A549 (cell line): ENCODE results near the gene ENTR1. TPM values are rescaled to one million over a fixed set of nuclear protein-coding genes. Genes with fewer than 3 reads are reported as not detected.

ENCODE experiments used
- ATAC-seq, 2 experiments: fragments of 200-7000 bp in 1 of 2; fragments of >200 bp in 1 of 2; cut with Nextera tagmentation in 1 of 2; cut with Tn5 transposase in 1 of 2; 3 replicates each; pipeline versions ENCODE4 v1.8.0 to v1.9.1; 2018 to 2020; ENCODE audit warnings: mild to moderate bottlenecking in 1 of 2, moderate library complexity in 1 of 2
- CTCF ChIA-PET: fragments of 300-600 bp; sonication (Branson Sonifier 250); formaldehyde crosslinking; extraction: SDS; loops from one replicate; lab custom pipeline; 2021; ENCODE audit warnings: antibody characterized with exemption, inconsistent platforms; lab: Yijun Ruan, JAX
- POLR2A ChIA-PET: fragments of 350-600 bp; formaldehyde crosslinking; extraction: SDS; loops from one replicate; lab custom pipeline; 2021; ENCODE audit warnings: antibody characterized with exemption, inconsistent platforms; lab: Yijun Ruan, JAX
- DNase-seq, 2 experiments: peaks; one replicate each; pipeline versions ENCODE4 v3.0.0 to v3.0.0-alpha.2; 2011 to 2016; ENCODE audit warnings: low read depth in 1 of 2, low spot score in 1 of 2
- FAIRE-seq: peaks from 2 replicates; lab custom pipeline; 2011; peaks lifted over from hg19 to GRCh38; lab: Jason Lieb, UNC
- H3K27ac ChIP-seq, 2 experiments: fragments of >200 bp; sonication (Bioruptor Twin); formaldehyde crosslinking; 3 replicates each; pipeline ENCODE4 v1.5.1; 2016 to 2017
- H3K4me1 ChIP-seq: fragments of >200 bp; sonication (Bioruptor Twin); formaldehyde crosslinking; 3 replicates; pipeline ENCODE4 v1.6.1; 2016
- H3K4me2 ChIP-seq: fragments of >200 bp; sonication (Bioruptor Twin); formaldehyde crosslinking; 3 replicates; pipeline ENCODE4 v1.6.1; 2016
- H3K4me3 ChIP-seq: fragments of >200 bp; sonication (Bioruptor Twin); formaldehyde crosslinking; 3 replicates; pipeline ENCODE4 v1.5.1; 2016
- H3K9me3 ChIP-seq: fragments of >200 bp; sonication (Bioruptor Twin); formaldehyde crosslinking; 3 replicates; pipeline ENCODE4 v1.6.1; 2016
- CBX8 ChIP-seq: fragments of 200-600 bp; sonication (generic); IDR thresholded peaks from 2 replicates; pipeline ENCODE4 v1.6.1; 2016
- CHD4 ChIP-seq: fragments of 200-600 bp; sonication (generic); IDR thresholded peaks from 2 replicates; pipeline ENCODE4 v1.6.1; 2016; ENCODE audit warnings: antibody characterized with exemption, mild to moderate bottlenecking, borderline replicate concordance
- EHMT2 ChIP-seq: fragments of 200-600 bp; sonication (generic); IDR thresholded peaks from 2 replicates; pipeline ENCODE4 v1.6.1; 2016; ENCODE audit warnings: antibody characterized with exemption, low read depth, mild to moderate bottlenecking, moderate library complexity
- EP300 ChIP-seq, 2 experiments: fragments of >200 bp; sonication (Bioruptor Twin); formaldehyde crosslinking; IDR thresholded peaks; 2 replicates in 1 of 2; 3 replicates in 1 of 2; pipeline ENCODE4 v1.6.1; 2016 to 2017
- ESRRA ChIP-seq: fragments of 150-350 bp; IDR thresholded peaks from 2 replicates; pipeline ENCODE4 v1.6.1; 2014; ENCODE audit warnings: mild to moderate bottlenecking, low read length, borderline replicate concordance
- FOSB ChIP-seq: fragments of 250-450 bp; sonication (Bioruptor Pico); IDR thresholded peaks from 2 replicates; pipeline ENCODE4 v1.5.0; 2020; ENCODE audit warnings: mild to moderate bottlenecking, moderate library complexity
- FOSL2 ChIP-seq, 2 experiments: fragments of 450-650 bp in 1 of 2; fragments of >200 bp in 1 of 2; sonication (Bioruptor Twin) in 1 of 2; formaldehyde crosslinking; IDR thresholded peaks; 2 replicates each; pipeline versions ENCODE4 v1.5.0 to v1.6.1; 2016 to 2020; ENCODE audit warnings: mild to moderate bottlenecking in 1 of 2, moderate library complexity in 1 of 2
- HDAC2 ChIP-seq: fragments of 200-600 bp; sonication (generic); IDR thresholded peaks from 2 replicates; pipeline ENCODE4 v1.6.1; 2016
- HOXA7 ChIP-seq: fragments of 250-450 bp; sonication (Bioruptor Pico); IDR thresholded peaks from 2 replicates; pipeline ENCODE4 v1.5.0; 2020; ENCODE audit warnings: mild to moderate bottlenecking, moderate library complexity
- HOXB5 ChIP-seq: fragments of 250-450 bp; sonication (Bioruptor Pico); IDR thresholded peaks from 2 replicates; pipeline ENCODE4 v1.5.0; 2020; ENCODE audit warnings: mild to moderate bottlenecking, moderate library complexity
- JUN ChIP-seq, 2 experiments: fragments of >200 bp; sonication (Bioruptor Twin); formaldehyde crosslinking; IDR thresholded peaks; 2 replicates in 1 of 2; 3 replicates in 1 of 2; pipeline ENCODE4 v1.6.1; 2016 to 2017
- JUNB ChIP-seq: fragments of >200 bp; sonication (Bioruptor Twin); formaldehyde crosslinking; IDR thresholded peaks from 2 replicates; pipeline ENCODE4 v1.6.1; 2016
- KDM5A ChIP-seq: fragments of 200-600 bp; sonication (generic); IDR thresholded peaks from 2 replicates; pipeline ENCODE4 v1.6.1; 2016; ENCODE audit warnings: antibody characterized with exemption, mild to moderate bottlenecking
- NFE2L2 ChIP-seq: fragments of 150-350 bp; conservative IDR thresholded peaks from 2 replicates; pipeline ENCODE4 v1.6.1; 2014; ENCODE audit warnings: low read length
- POLR2AphosphoS2 ChIP-seq: conservative IDR thresholded peaks from 2 replicates; pipeline ENCODE4 v1.6.1; 2012; ENCODE audit warnings: low read length, improper control_type of control experiment, inconsistent platforms
- RAD21 ChIP-seq, 2 experiments: fragments of >200 bp in 1 of 2; sonication (Bioruptor Twin) in 1 of 2; formaldehyde crosslinking in 1 of 2; IDR thresholded peaks in 1 of 2; conservative IDR thresholded peaks in 1 of 2; 2 replicates in 1 of 2; 3 replicates in 1 of 2; pipeline ENCODE4 v1.6.1; 2012 to 2018; ENCODE audit warnings: inconsistent platforms in 1 of 2
- RARB ChIP-seq: fragments of 250-450 bp; sonication (Bioruptor Pico); IDR thresholded peaks from 2 replicates; pipeline ENCODE4 v1.8.0; 2021; ENCODE audit warnings: mild to moderate bottlenecking, moderate library complexity
- RFX5 ChIP-seq: fragments of 450-650 bp; IDR thresholded peaks from 2 replicates; pipeline ENCODE4 v1.7.1; 2014; ENCODE audit warnings: antibody characterized with exemption, mild to moderate bottlenecking, moderate library complexity
- SREBF2 ChIP-seq: fragments of 450-650 bp; IDR thresholded peaks from 2 replicates; pipeline ENCODE4 v1.6.1; 2014; ENCODE audit warnings: mild to moderate bottlenecking, moderate library complexity
- TFCP2L1 ChIP-seq: fragments of 250-450 bp; sonication (Bioruptor Pico); IDR thresholded peaks from 2 replicates; pipeline ENCODE4 v1.5.0; 2021; ENCODE audit warnings: mild to moderate bottlenecking
- WGBS: methylation state at CpG from one replicate; pipeline ENCODE4 v1.1.6; 2017; ENCODE audit errors: missing lambda C conversion rate; 5-methylcytosine and 5-hydroxymethylcytosine counted together
- polyA plus RNA-seq, 4 experiments: library from polyadenylated mRNA; depleted of rRNA in 3 of 4; stranded (reverse); fragments of >200 nt; fragmentation: RNase III in 1 of 4; extraction: RNeasy Plus Mini Kit Qiagen cat#74134 plus additional on column Dnase treatment in 1 of 4; gene quantifications; 2 replicates in 3 of 4; 3 replicates in 1 of 4; pipeline ENCODE4 v1.2.3, GENCODE V29; 2011 to 2017
- TF ChIP-seq, protein P1 (sequence below): fragments of 150-350 bp; IDR thresholded peaks from 2 replicates; pipeline ENCODE4 v1.6.1; 2014; ENCODE audit warnings: low read depth, mild to moderate bottlenecking, low read length
- TF ChIP-seq, protein P2 (sequence below): IDR thresholded peaks from 2 replicates; pipeline ENCODE4 v1.6.1; 2012; ENCODE audit warnings: low read depth, borderline replicate concordance
- TF ChIP-seq, protein P3 (sequence below): fragments of >200 bp; sonication (Bioruptor Twin); formaldehyde crosslinking; IDR thresholded peaks from 2 replicates; pipeline ENCODE4 v1.6.1; 2016
- TF ChIP-seq, protein P4 (sequence below): IDR thresholded peaks from 2 replicates; pipeline ENCODE4 v1.6.1; 2012
- TF ChIP-seq, protein P5 (sequence below): fragments of >200 bp; sonication (Bioruptor Twin); formaldehyde crosslinking; IDR thresholded peaks from 3 replicates; pipeline ENCODE4 v1.6.1; 2016
- TF ChIP-seq, protein P6 (sequence below): fragments of >200 bp; sonication (Bioruptor Twin); formaldehyde crosslinking; IDR thresholded peaks from 3 replicates; pipeline ENCODE4 v1.5.1; 2016
- TF ChIP-seq, protein P7 (sequence below): fragments of 250-450 bp; sonication (Bioruptor Pico); IDR thresholded peaks from 2 replicates; pipeline ENCODE4 v1.5.0; 2021; ENCODE audit warnings: mild to moderate bottlenecking, moderate library complexity, borderline replicate concordance

ENTR1 gene
- polyA plus RNA-seq, 2 of the 4 experiments (the other 2 are of a cell fraction), result 63.8 to 75.8 TPM

DNA sequence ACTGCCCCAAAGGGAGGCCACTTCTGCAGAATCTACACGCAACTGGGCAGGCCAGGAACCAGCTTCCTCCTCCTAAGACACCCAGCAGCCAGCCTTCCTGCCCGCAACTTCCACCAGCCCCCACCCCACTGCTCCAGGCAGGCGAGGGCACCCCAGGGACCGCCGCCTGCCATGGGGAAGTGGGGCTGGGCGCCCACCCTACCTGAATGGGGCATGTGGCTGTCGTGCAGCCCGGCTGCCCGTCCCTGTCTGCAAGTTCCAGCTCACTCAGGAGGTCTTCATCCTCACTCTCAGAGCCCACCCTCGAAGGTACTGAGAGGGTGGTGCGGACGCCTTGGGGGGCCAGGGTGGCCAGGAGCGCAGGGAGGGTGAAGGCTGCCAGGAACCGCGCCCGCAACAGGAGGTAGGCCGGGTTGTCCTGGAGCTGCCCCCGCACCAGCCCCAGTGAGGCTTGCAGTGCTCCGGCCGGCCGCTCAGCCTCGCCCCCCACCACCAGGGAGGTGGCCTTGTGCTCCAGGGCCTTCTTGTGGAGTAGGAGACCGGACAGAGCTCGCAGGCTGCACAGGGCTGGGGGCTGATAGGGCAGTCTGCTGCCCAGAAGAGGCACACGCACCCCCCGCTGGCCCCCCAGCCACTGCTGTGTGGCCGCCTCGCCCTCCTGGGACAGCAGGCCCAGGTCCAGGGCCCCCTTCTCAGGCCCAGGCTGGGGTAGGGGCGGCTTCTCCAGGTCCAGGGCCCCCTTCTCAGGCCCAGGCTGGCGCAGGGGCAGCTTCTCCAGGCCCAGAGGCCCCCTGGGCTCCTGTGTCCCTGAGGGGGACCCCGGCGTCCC is 32.9 kb downstream of the ENTR1 start:
- WGBS, result 93% methylated on average over 12 of the region's 32 CpGs
- no peak for FAIRE-seq
- ChIA-PET POLR2A (no interaction called here), CTCF (interaction anchor here (0.6 to 4.9 kb wide), 7 partner anchors 8 to 265 kb away, joined by 3 to 27 read pairs (median 4); partner anchors contain the start of gene DNLZ)
- Histone ChIP-seq H3K4me2 (no peak overlapping the region), H3K27ac (no peak overlapping the region), H3K4me3 (no peak overlapping the region), H3K9me3 (no peaks in the 10 kb centered on the region), H3K4me1 (peaks cover 7% of the 10 kb centered on the region)
- no peak for ATAC-seq
- TF ChIP-seq RAD21 (conservative IDR thresholded peaks at IDR 0.05 in 1 of 2, IDR thresholded peaks at IDR 0.05 in 1 of 2) (no peak), HOXB5 (CRISPR knock-in tag) (no peak), ESRRA (no peak), HDAC2 (no peak), RFX5 (no peak), RARB (no peak), JUN (IDR thresholded peaks at IDR 0.05) (no peak), JUNB (no peak)
- TF ChIP-seq, protein P1, sequence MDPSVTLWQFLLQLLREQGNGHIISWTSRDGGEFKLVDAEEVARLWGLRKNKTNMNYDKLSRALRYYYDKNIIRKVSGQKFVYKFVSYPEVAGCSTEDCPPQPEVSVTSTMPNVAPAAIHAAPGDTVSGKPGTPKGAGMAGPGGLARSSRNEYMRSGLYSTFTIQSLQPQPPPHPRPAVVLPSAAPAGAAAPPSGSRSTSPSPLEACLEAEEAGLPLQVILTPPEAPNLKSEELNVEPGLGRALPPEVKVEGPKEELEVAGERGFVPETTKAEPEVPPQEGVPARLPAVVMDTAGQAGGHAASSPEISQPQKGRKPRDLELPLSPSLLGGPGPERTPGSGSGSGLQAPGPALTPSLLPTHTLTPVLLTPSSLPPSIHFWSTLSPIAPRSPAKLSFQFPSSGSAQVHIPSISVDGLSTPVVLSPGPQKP, result no peak
- TF ChIP-seq, protein P2, sequence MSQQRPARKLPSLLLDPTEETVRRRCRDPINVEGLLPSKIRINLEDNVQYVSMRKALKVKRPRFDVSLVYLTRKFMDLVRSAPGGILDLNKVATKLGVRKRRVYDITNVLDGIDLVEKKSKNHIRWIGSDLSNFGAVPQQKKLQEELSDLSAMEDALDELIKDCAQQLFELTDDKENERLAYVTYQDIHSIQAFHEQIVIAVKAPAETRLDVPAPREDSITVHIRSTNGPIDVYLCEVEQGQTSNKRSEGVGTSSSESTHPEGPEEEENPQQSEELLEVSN, result no peak
- TF ChIP-seq, protein P3, sequence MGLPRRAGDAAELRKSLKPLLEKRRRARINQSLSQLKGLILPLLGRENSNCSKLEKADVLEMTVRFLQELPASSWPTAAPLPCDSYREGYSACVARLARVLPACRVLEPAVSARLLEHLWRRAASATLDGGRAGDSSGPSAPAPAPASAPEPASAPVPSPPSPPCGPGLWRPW, result no peak
- TF ChIP-seq, protein P4, sequence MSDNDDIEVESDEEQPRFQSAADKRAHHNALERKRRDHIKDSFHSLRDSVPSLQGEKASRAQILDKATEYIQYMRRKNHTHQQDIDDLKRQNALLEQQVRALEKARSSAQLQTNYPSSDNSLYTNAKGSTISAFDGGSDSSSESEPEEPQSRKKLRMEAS, result no peak
- no peak for DNase-seq

DNA sequence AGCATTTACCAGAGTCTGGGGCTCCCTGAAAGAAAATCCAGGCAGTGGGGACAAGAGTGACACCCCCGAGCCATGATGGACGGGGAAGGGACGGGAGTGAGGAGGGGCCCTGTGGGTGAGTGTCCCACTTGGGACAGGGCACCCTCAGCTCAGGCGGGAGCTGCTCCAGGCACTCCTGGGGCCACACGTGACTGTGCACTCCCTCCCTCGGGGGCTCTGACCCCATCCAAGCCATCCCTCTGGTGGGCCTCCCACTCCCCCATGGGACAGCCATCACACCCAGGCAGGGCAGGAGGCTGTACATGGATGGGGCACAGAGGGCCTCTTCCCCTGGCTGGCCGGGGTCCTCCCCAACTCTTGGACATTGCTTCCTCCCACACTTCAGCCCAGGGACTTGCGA is 34.0 kb downstream of the ENTR1 start:
- POLR2A ChIA-PET, result no interaction called here
- Histone ChIP-seq H3K4me3 (no peak overlapping the region), H3K4me1 (peaks cover 12% of the 10 kb centered on the region), H3K9me3 (no peaks in the 10 kb centered on the region), H3K4me2 (no peak overlapping the region), H3K27ac (no peak overlapping the region)
- DNase-seq (no peak), FAIRE-seq (no peak), ATAC-seq (no peak)
- no peak for TF ChIP-seq ESRRA
- TF ChIP-seq KDM5A, result no peak
- TF ChIP-seq, protein P5, sequence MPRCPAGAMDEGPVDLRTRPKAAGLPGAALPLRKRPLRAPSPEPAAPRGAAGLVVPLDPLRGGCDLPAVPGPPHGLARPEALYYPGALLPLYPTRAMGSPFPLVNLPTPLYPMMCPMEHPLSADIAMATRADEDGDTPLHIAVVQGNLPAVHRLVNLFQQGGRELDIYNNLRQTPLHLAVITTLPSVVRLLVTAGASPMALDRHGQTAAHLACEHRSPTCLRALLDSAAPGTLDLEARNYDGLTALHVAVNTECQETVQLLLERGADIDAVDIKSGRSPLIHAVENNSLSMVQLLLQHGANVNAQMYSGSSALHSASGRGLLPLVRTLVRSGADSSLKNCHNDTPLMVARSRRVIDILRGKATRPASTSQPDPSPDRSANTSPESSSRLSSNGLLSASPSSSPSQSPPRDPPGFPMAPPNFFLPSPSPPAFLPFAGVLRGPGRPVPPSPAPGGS, result no peak
- no peak for TF ChIP-seq JUNB
- no peak for TF ChIP-seq POLR2AphosphoS2
- TF ChIP-seq NFE2L2, result no peak
- no peak for TF ChIP-seq FOSB (CRISPR knock-in tag)
- TF ChIP-seq, protein P1, result no peak
- TF ChIP-seq EP300 (IDR thresholded peaks at IDR 0.05), result no peak
- TF ChIP-seq RAD21 (conservative IDR thresholded peaks at IDR 0.05 in 1 of 2, IDR thresholded peaks at IDR 0.05 in 1 of 2), result no peak
- TF ChIP-seq TFCP2L1, result no peak
- TF ChIP-seq SREBF2, result no peak
- TF ChIP-seq, protein P6, sequence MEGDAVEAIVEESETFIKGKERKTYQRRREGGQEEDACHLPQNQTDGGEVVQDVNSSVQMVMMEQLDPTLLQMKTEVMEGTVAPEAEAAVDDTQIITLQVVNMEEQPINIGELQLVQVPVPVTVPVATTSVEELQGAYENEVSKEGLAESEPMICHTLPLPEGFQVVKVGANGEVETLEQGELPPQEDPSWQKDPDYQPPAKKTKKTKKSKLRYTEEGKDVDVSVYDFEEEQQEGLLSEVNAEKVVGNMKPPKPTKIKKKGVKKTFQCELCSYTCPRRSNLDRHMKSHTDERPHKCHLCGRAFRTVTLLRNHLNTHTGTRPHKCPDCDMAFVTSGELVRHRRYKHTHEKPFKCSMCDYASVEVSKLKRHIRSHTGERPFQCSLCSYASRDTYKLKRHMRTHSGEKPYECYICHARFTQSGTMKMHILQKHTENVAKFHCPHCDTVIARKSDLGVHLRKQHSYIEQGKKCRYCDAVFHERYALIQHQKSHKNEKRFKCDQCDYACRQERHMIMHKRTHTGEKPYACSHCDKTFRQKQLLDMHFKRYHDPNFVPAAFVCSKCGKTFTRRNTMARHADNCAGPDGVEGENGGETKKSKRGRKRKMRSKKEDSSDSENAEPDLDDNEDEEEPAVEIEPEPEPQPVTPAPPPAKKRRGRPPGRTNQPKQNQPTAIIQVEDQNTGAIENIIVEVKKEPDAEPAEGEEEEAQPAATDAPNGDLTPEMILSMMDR, result no peak
- TF ChIP-seq EHMT2, result no peak
- no peak for TF ChIP-seq CHD4
- TF ChIP-seq FOSL2 (IDR thresholded peaks at IDR 0.05), result no peak
- no peak for TF ChIP-seq FOSL2 (CRISPR knock-in tag; IDR thresholded peaks at IDR 0.05)
- TF ChIP-seq, protein P7, sequence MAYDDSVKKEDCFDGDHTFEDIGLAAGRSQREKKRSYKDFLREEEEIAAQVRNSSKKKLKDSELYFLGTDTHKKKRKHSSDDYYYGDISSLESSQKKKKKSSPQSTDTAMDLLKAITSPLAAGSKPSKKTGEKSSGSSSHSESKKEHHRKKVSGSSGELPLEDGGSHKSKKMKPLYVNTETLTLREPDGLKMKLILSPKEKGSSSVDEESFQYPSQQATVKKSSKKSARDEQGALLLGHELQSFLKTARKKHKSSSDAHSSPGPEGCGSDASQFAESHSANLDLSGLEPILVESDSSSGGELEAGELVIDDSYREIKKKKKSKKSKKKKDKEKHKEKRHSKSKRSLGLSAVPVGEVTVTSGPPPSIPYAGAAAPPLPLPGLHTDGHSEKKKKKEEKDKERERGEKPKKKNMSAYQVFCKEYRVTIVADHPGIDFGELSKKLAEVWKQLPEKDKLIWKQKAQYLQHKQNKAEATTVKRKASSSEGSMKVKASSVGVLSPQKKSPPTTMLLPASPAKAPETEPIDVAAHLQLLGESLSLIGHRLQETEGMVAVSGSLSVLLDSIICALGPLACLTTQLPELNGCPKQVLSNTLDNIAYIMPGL, result no peak
- no peak for TF ChIP-seq CBX8
- TF ChIP-seq HOXA7 (CRISPR knock-in tag), result no peak
- CTCF ChIA-PET, result interaction anchor here (0.5 to 4.9 kb wide), 7 partner anchors 9 to 267 kb away, joined by 3 to 27 read pairs (median 4); partner anchors contain the start of gene DNLZ
- 89% methylated on average over 8 of the region's 8 CpGs for WGBS
